Adipocyte (in vitro differentiated cells): ENCODE data around the gene IRF7.
A peak's percentile ranks its signal among the peaks of the same experiment; 100 is the strongest.

Experiments
- DNase-seq: peaks from one replicate; pipeline ENCODE4 v3.0.0-alpha.2; 2015; ENCODE audit warnings: low read depth
- H3K27me3 ChIP-seq: replicated peaks from 2 replicates; pipeline ENCODE4 v1.7.0; 2013; ENCODE audit warnings: mild to moderate bottlenecking, low read length, moderate library complexity; ENCODE audit not compliant: control insufficient read depth, insufficient read depth
- H3K36me3 ChIP-seq: 2 replicates; pipeline ENCODE4 v1.7.0; 2013; ENCODE audit warnings: low read length, mild to moderate bottlenecking, moderate library complexity; ENCODE audit not compliant: control insufficient read depth, insufficient read depth, severe bottlenecking
- H3K4me1 ChIP-seq: 2 replicates; pipeline ENCODE4 v1.7.0; 2013; ENCODE audit warnings: mild to moderate bottlenecking, low read length, moderate library complexity; ENCODE audit not compliant: control insufficient read depth, insufficient read depth
- H3K4me3 ChIP-seq: 2 replicates; pipeline ENCODE4 v1.7.0; 2013; ENCODE audit warnings: mild to moderate bottlenecking, low read length, moderate library complexity
- H3K9ac ChIP-seq: 2 replicates; pipeline ENCODE4 v1.7.0; 2013; ENCODE audit warnings: mild to moderate bottlenecking, low read length, moderate library complexity
- H3K9me3 ChIP-seq: 2 replicates; pipeline ENCODE4 v1.7.0; 2013; ENCODE audit warnings: mild to moderate bottlenecking, low read length, moderate library complexity; ENCODE audit not compliant: control insufficient read depth

Gene IRF7

GRCh38 chr11:565921-566509 is 49.7 kb downstream of the IRF7 start:
- Histone ChIP-seq H3K27me3 (no peaks in the 10 kb centered on the region), H3K4me1 (peaks cover 7% of the 10 kb centered on the region)

DNA sequence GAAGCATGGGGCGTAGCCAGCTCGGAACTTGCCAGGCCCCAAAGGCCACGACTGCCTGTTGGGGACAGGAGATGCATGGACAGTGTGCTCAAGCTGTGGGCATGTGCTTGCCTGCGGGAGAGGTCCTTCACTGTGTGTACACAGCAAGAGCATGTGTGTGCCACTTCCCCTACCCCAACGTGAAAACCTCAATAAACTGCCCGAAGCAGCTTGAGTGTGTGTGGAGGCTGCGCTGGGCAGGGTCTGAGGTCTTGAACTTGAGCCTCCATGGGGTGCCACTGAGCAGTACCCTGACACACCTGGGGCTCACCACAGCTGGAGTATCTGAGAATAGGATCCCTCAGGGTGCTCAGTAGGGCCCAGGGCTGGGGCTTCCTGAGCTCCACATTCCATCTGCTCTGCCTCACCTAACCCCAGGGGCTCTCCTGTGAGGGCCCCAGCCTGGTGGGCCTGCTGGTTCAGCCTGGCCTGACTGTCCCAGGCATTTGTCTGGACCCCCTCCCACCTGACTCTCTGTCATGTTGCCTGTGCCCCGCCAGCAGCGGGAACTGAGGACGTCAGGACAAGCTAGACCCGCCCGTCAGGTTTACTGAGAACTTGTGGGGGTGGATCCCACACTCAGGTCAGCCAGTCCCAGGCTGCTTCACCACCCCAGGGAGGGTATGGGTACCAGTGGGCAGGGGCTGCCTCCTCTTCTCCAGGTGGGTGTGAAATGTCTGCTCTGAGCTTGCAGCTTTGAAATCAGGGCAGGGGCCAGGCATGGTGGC is 51.8 kb downstream of the IRF7 start:
- peaks cover 4% of the 10 kb centered on the region for H3K4me1 ChIP-seq
- H3K9ac ChIP-seq = no peak overlapping the region
- H3K4me3 ChIP-seq = no peak overlapping the region
- no peaks in the 10 kb centered on the region for H3K36me3 ChIP-seq
- no peak for DNase-seq
- no peaks in the 10 kb centered on the region for H3K9me3 ChIP-seq
- peaks cover 6% of the 10 kb centered on the region for H3K27me3 ChIP-seq

More at GRCh38 chr11:565921-566509, 49.7 kb downstream of the IRF7 start:
- DNase-seq = peak; percentile 25
- no peak overlapping the region for H3K9ac ChIP-seq
- no peak overlapping the region for H3K4me3 ChIP-seq
- no peaks in the 10 kb centered on the region for H3K36me3 ChIP-seq
- H3K9me3 ChIP-seq = no peaks in the 10 kb centered on the region

- no peak for DNase-seq
- H3K27me3 ChIP-seq = peaks cover 8% of the 10 kb centered on the region
- peaks cover 4% of the 10 kb centered on the region for H3K4me1 ChIP-seq
- no peaks in the 10 kb centered on the region for H3K9me3 ChIP-seq
- H3K4me3 ChIP-seq = no peak overlapping the region
- H3K9ac ChIP-seq = no peak overlapping the region
- no peaks in the 10 kb centered on the region for H3K36me3 ChIP-seq
Measured at GRCh38 chr11:563066-563811, 52.5 kb downstream of the IRF7 start.
